ENCODE results near the gene MSX1. TPM values are rescaled to one million over a fixed set of nuclear protein-coding genes. Genes with fewer than 3 reads are reported as not detected.

Gene MSX1
- total RNA-seq, 4 donors from 2014 or later, result 11.6 to 15.2 (median 12.6) TPM

GRCh38 chr4:4864940-4865704, 5.7 kb downstream of the MSX1 start:
- no peak for TF ChIP-seq CTCF (IDR thresholded peaks at IDR 0.05; ENCODE audit: low read depth)

- TF ChIP-seq CTCF (IDR thresholded peaks at IDR 0.05; ENCODE audit: low read depth), result no peak
These were observed 6.2 kb downstream of the MSX1 start for GRCh38 chr4:4865705-4866123.

GRCh38 chr4:4866124-4866865, 6.8 kb downstream of the MSX1 start:
- no peak for TF ChIP-seq CTCF (IDR thresholded peaks at IDR 0.05; ENCODE audit: low read depth)

GRCh38 chr4:4866866-4867374, 7.5 kb downstream of the MSX1 start:
- no peak for TF ChIP-seq CTCF (IDR thresholded peaks at IDR 0.05; ENCODE audit: low read depth)

- no peak for TF ChIP-seq CTCF (IDR thresholded peaks at IDR 0.05; ENCODE audit: low read depth)
These were observed 8.0 kb downstream of the MSX1 start for GRCh38 chr4:4867375-4868039.

GRCh38 chr4:4868040-4868757, 8.7 kb downstream of the MSX1 start:
- TF ChIP-seq CTCF (IDR thresholded peaks at IDR 0.05; ENCODE audit: low read depth), result no peak
